ENCODE results near the gene SH3BP4.

SH3BP4 gene

DNA sequence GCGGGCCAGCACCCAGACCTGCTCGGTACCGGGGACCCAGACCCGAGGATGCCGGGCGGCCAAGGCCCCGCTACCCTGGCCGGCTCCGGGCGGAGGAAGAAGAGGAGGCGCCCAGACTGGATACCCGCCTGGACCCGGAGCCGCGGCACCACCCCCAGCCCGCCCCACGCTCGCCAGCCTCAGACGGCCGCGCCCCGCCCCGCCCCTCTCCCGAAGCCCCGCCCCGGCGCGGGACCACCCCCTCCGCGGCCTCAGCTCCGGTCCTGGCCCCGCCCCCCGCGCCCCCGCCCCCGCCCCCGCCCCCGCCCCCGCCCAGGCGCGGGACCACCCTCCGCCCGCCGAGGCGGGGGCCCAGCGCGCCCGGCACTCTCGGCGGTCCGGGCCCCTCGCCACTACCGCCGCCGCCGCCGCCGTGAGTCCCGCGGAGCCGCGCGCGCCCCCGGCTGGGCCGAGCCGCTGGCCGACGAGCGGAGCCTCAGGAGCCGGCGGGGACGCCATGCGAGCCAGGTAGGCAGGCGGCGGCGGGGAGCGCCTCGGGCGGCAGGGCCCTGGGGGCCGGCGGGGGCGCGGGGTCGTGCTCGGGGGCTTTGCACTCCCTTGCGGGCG is at the start of gene SH3BP4:
SH3BP4 (plus strand) TSS at position 354 of the 606 bp plus-strand sequence. CDS start 82,986 bp downstream, outside the sequence.
- DNase-seq (ENCODE audit: low read depth): no peak

DNA sequence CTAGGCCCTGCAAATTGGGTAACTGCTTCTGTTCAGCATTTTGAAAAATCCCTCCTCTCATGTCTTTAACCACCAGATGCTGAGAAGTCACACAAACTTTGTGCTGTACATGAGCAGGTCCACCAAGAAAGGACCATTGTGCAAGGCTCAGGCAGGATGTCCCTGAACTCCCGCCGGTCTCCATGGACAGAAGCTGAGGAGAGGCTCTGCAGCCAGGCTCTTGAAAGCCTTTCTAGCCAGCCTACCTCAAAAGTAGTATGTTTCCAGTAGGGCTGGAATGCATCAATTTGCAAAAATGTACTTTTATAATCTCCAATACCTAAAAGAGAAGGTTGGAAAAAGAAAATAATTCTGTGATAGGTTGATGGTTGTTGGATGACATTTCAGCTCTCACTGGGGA is 47.0 kb upstream of the SH3BP4 start:
- no peak for DNase-seq (ENCODE audit: low read depth)

DNA sequence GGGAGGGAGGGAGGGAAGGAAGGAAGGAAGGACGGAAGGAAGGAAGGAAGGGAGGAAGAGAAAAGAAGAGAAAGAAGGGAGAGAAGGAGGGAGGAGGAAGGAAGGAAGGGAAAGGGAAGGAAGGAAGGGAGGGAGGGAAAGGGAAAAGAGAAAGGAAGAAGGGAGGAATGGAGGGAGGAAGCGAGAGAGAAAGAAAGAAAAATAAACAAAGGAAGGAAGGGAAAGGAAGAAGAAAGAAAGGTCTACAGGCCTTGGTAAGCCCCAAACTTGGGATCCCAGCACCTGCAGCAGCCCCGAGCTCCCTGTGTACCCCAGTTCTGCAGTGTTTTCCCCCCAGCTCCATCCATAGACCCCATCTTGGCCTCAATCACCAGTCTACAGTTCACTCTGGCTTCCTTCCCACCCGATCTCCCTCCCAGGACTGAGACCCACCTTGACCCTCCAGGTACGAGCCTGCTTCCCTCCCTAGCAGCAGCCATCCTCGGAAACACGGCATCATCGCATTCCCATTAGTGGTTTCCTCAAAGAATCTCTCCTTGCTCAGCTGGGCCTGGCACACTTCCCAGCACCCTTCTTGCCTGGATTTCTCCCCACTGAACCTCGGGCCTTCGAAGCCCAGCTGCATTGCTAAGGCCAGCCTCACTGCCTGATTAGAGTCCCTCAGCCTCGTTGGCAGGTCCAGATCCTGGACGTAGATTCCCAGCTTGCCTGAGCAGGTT is 46.1 kb upstream of the SH3BP4 start:
- no peak for DNase-seq (ENCODE audit: low read depth)

DNA sequence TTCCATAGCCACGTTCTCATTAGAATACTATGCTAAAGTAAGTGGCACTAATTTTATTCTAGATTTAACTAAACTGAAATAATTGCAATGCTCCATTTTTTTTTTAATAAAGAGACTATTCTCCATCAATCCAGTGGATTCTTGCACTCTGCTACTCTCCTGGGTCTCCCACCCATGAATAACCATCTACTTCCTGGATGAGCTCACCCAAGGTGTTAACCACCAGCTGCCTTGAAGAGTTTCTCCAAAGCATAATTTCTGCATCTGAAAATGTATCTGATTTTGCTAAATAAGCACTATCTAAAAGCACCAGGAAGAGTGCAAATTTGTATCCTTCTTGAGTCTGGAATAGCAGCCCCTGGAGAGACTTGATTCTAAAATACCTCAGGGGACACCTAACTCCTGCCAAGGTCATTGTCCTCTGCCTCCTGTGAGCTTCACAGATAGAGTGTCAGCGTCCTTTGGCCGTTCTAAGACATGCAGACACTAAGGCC is 41.6 kb upstream of the SH3BP4 start:
- DNase-seq (ENCODE audit: low read depth): no peak

DNA sequence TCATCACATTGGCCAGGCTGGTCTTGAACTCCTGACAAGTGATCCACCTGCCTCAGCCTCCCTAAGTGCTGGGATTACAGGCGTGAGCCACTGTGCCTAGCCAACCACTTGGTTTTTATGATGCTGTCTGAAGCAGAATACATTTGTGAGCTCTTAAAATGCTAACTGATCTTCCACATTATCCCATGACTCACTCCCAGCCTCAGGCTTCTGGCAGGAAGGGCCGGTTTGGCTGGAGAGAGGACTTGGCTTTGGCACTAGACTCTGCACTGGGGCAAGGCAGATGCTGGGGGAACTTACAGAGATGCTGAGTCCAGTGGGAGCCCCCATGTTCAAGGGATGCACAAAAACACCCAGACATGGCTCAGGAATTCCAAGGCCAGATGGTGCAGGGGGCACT is 40.5 kb upstream of the SH3BP4 start:
- DNase-seq (ENCODE audit: low read depth): no peak

GRCh38 chr2:234912437-234912836 is 39.4 kb upstream of the SH3BP4 start:
- DNase-seq (ENCODE audit: low read depth): no peak

DNA sequence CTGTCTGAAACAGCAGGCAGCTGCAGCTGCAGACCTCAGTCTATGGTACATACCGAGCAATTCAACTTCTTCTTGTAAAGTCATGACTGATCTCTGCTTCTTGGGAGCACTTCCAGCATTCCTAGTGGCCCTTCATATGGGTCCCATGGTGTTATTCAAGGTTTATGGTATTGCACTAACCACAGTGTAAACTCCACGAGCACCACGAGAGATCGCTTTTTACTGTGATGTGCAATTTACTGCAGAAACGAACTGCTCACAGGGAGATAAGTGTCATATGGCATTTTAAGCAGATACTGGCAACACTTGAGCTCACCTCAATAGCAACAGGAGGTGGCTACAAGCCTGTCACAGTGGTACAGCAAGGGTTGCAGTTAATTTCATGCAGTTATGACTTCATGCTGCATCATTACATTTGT is 38.6 kb upstream of the SH3BP4 start:
- DNase-seq (ENCODE audit: low read depth): no peak

GRCh38 chr2:234914371-234915154 is 37.3 kb upstream of the SH3BP4 start:
- DNase-seq (ENCODE audit: low read depth): no peak

GRCh38 chr2:234916674-234917073 is 35.1 kb upstream of the SH3BP4 start:
- no peak for DNase-seq (ENCODE audit: low read depth)

DNA sequence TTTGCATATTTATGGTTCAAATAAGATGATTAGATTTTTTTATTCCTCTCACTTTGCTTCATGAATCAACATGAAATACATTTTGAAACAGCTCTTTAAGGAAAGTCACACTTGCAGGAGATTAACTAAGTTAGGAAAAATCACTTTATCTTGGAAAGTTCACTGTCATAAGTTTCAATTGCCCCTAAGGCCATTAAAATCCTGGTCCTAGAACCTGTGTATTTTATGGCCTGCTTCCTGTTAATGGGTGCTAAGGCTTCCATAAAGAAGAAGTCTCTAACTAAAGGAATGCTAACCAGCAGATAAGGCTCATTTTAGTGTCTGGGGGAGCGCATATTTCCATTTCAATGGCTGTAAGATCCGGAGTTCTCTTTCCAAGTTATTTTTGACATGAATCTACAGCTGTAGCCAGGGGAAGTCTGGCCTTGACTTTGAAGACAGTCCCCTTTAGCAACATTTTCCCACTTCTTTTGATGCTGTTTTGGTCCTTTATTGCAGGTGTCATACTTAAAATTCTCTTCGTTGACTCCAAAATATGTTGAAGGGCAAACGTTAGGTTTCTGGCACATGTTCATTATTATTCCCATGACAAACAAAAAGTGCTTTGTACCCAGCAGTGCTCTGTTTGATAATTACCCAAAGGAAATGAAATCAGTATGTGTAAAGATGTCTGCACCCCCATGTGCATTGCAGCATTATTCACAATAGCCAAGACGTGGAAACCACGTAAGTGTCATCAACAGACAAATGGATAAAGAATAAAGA is 34.4 kb upstream of the SH3BP4 start:
- no peak for DNase-seq (ENCODE audit: low read depth)

GRCh38 chr2:234919711-234920110 is 32.1 kb upstream of the SH3BP4 start:
- no peak for DNase-seq (ENCODE audit: low read depth)

DNA sequence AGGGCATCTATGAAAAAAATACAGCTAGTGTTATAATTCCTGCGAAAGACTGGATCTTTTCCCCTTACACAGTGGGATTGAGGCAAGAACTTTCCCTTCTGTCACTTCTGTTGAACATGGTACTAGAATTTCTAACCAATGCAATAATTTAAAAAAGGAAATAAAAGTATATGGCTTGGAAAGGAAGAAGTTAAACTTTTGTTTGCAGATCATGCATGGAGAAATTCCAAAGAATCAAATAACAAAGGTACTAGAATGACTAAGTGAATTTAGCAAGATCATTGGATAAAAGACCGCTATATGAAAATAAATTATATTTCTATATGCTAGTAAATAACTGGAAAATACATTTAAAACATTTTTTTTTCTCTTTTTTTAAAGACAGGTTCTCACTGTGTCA is 31.0 kb upstream of the SH3BP4 start:
- no peak for DNase-seq (ENCODE audit: low read depth)

DNA sequence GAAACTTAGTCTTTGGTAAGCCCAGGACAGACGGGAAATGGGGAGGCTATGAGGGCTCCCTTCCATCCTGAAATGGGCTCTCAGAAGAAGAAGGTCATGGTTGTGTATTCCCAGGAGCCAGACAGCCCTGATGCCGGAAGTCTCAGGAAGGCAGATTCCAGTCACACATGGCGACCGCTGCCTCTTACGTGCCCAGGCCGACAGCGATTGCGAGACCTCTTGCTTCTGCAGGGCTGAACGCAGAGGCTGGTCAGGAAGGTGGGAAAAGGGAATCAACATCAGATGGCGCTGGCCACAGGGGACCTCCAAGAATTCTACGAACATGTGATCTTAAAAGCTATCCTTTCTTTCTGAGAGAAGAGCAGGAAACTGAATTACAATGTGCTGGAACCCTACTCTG is 22.8 kb upstream of the SH3BP4 start:
- no peak for DNase-seq (ENCODE audit: low read depth)

- DNase-seq (ENCODE audit: low read depth): no peak
These were observed 21.4 kb upstream of the SH3BP4 start for GRCh38 chr2:234930397-234930796.

- no peak for DNase-seq (ENCODE audit: low read depth)
These were observed 20.4 kb upstream of the SH3BP4 start for GRCh38 chr2:234931371-234931770.

- no peak for DNase-seq (ENCODE audit: low read depth)
These were observed 19.1 kb upstream of the SH3BP4 start for GRCh38 chr2:234932591-234933168.

DNA sequence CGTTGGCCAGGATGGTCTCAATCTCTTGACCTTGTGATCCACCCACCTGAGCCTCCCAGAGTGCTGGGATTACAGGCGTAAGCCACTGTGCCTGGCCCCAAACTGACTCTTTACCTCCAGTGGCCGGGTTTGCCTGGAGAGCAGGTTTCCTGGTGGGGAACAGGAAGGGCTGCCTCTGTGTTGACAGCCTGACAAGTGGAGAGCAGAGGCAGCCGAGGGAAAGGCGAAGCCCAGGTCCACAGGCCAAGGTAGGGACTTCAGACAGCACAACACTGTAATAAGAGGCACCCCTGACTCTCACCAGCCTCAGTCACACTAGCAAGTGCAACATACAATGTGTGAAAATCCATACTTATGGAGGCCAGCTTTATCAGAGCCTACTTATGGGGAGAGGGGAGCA is 16.5 kb upstream of the SH3BP4 start:
- DNase-seq (ENCODE audit: low read depth): no peak

DNA sequence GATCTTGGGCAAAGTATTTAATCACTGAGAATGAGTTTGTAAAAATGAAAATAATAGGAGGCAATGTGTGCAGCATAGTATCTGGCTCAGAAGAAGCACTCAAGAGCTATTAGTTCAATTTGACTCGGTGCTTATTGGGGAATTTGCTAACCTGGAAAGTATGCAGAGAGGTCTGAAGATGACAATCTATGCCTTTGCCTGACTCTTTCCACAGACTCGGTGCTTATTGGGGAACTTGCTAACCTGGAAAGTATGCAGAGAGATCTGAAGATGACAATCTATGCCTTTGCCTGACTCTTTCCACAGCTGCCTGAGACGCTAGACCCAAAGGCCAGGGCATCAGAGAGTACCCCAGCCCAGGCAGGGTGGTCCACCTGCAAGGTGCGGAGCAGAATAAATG is 12.2 kb upstream of the SH3BP4 start:
- no peak for DNase-seq (ENCODE audit: low read depth)

DNA sequence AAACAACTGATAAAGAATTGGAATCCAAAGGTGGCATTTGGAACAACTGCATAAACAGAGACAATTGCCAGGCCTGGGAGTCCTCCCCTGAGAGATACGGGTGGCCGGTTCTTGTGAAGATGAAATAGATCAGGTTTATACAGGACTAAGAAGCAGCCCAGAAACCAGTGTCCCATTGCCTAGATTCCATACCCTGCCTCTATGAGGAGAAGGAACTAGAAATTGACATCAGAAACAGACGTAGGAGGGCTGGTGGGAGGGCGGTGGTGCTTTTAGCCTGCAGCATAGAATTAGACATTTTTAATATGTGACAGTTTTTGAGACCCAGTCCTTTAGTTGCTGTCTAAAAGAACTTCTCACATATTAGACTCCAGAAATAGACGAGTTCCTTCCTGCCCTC is 11.8 kb upstream of the SH3BP4 start:
- no peak for DNase-seq (ENCODE audit: low read depth)

GRCh38 chr2:234940527-234940926 is 11.3 kb upstream of the SH3BP4 start:
- DNase-seq (ENCODE audit: low read depth): no peak

GRCh38 chr2:234945339-234945873 is 6.4 kb upstream of the SH3BP4 start:
- no peak for DNase-seq (ENCODE audit: low read depth)

- no peak for DNase-seq (ENCODE audit: low read depth)
These were observed 4.3 kb upstream of the SH3BP4 start for GRCh38 chr2:234947556-234947955.

Data from T-helper 22 cell (primary cell).